Measurements from ENCODE around the gene CABP1.

Gene CABP1

GRCh38 chr12:120631097-120631496 is 9.3 kb upstream of the CABP1 start:
- DNase-seq, result no peak

- no peak for DNase-seq
Observed at GRCh38 chr12:120640861-120641833, 721 bp downstream of the CABP1 start.

DNA sequence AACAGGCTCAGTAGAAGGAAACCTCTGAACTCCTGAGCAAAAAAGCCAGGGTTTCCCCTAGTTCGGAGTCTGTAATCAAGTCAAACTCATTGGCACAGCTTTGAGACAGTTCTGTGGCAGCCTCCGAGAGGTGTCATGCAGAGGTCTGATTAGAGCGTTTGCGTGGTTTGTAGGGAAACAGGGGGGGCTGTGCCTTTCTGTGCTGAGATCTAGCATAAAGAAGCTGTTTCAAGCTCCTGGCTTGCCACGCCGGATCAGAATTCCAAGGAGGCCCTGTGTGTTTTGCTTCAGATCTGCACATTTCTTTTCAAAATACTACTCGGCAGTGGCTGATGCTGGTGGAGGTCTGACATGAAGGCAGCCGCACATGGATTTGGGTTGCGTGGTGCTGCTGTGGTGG is 1.7 kb downstream of the CABP1 start:
- no peak for DNase-seq

GRCh38 chr12:120642826-120643225 is 2.4 kb downstream of the CABP1 start:
- no peak for DNase-seq

GRCh38 chr12:120643574-120643973 is 3.1 kb downstream of the CABP1 start:
- DNase-seq, result no peak

DNA sequence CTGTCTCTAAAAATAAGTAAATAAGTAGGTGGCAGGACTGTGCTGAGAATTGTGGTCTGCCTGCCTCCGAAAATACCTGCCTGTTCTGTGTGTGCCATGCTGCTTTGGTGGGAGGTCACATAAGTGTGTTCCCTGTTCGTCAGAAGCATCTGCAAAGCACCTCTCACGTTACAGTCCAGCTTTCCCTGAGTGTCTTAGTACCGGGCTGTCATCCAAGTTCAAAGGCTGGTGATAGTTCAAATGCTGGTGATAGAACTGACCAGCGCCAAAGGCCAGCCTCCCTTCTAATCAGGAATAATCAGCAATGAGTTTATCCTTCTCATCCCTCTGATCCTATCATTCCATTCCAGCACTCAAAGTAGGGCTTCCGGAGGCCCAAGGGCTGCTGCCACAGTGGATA is 5.6 kb downstream of the CABP1 start:
- DNase-seq, result no peak

DNA sequence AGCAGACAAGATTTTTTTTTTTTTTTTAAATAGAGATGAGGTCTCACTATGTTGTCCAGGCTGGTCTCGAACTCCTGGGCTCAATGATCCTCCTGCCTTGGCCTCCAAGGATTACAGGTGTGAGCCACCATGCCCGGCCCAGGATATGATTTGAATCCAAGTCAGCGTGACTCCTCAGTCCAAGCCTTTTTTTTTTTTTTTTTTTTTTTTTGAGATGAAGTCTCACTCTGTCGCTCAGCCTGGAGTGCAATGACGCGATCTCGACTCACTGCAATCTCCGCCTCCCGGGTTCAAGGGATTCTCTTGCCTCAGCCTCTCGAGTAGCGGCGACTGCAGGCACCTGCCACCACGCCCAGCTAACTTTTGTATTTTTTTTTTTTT is 6.9 kb downstream of the CABP1 start:
- DNase-seq, result no peak

- DNase-seq, result no peak
Observed at GRCh38 chr12:120649442-120650232, 9.2 kb downstream of the CABP1 start.

GRCh38 chr12:120650233-120650690 is 9.8 kb downstream of the CABP1 start:
- no peak for DNase-seq

- no peak for DNase-seq
Observed at GRCh38 chr12:120651821-120652220, 11.4 kb downstream of the CABP1 start.

- no peak for DNase-seq
Observed at GRCh38 chr12:120652656-120653435, 12.4 kb downstream of the CABP1 start.

DNA sequence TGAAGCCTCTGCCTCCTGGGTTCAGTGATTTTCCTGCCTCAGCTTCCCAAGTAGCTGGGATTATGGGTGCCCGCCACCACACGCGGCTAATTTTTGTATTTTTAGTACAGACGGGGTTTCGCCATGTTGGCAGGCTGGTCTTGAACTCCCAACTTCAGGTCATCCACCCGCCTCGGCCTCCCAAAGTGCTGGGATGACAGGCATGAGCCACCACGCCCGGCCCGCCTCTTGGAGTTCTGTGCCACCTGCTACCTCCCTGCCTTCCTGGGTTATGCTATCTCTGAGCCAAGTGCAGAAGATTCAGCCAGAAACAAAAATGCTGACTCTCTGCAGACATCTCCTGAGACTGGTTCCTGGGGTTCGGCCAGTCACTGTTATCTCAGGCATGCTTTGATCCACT is 13.2 kb downstream of the CABP1 start:
- DNase-seq, result no peak

DNA sequence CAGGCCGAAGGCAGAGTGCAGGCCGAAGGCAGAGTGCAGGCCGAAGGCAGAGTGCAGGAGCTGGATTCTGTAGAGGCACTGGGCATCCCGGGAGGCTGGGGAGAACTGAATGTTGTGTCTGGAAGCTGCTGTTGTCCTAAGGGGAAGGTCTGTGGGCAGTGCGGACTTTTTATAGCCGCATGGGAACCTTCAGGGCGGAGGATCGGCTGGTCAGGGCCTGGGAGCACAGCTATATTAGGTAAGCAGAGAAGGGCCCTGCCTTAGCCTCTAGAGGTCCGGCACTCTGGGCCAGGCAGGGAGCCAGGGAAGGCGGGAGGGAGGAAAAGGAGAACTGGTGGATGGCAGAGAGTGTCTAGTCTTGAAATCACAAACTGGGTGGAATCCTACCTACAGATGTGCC is 14.2 kb downstream of the CABP1 start:
- no peak for DNase-seq

DNA sequence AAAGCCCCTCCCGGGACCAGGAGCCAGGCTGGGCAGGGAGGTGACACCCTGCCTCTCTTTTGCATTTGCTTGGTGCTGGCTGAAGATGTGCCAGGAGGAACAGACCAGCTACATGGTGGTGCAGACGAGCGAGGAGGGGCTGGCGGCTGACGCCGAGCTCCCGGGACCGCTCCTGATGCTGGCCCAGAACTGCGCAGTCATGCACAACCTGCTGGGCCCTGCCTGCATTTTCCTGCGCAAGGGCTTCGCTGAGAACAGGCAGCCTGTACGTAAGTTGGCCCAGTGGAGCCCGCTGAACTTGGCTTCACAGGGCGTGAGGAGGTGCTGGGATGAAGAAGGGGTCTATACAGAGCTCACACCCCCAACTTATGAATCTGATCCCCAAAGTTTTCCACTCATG is 15.6 kb downstream of the CABP1 start:
- no peak for DNase-seq

- no peak for DNase-seq
Observed at GRCh38 chr12:120658286-120659150, 18.1 kb downstream of the CABP1 start.

- no peak for DNase-seq
Observed at GRCh38 chr12:120659151-120659525, 18.7 kb downstream of the CABP1 start.

DNA sequence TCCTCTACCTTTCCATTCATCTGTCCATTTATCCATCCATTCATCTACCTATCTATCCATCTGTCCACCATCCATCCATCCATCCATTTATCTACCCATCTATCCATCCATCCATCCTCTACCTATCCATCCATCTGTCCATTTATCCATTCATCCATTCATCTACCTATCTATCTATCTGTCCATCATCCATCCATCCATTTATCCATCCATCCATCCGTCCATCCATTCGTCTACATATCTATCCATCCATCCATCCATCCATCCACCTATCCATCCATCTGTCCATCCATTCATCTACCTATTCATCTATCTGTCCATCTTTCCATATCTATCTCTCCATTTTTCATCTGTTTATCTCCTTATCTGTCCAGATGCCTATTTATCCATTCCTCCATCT is 21.0 kb downstream of the CABP1 start:
- no peak for DNase-seq

- no peak for DNase-seq
Observed at GRCh38 chr12:120662879-120663278, 22.5 kb downstream of the CABP1 start.

DNA sequence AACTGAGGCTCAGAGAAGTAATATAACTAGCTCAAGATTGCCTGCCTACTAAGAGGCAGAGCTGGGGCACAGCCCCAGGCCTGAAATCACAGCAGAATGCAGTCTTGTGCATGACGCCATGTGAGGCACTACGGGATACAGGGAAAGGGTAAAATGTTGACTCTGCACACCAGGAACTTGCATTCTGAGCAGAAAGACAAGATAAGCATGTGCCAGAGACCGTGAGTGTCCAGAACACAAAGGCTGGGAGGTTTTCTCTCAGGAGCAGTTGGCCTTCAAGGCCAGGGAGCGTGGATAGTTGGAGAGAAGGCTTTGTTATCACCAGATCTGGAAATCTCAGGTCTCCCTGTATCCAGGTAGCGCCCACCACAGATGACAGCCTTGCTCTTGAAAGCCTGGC is 23.3 kb downstream of the CABP1 start:
- no peak for DNase-seq

GRCh38 chr12:120666571-120667390 is 26.4 kb downstream of the CABP1 start:
- no peak for DNase-seq
